GM06990 (cell line): ENCODE measurements around the gene NUCB2.

Experiments used
- DNase-seq: peaks from one replicate; pipeline ENCODE4 v3.0.0-alpha.2; 2011; ENCODE audit not compliant: insufficient read length; ENCODE audit errors: extremely low read depth
- H3K27me3 ChIP-seq: replicated peaks from 2 replicates; pipeline ENCODE4 v1.6.0; 2011; ENCODE audit warnings: low read length; ENCODE audit not compliant: control insufficient read depth, insufficient read depth
- H3K36me3 ChIP-seq: 2 replicates; pipeline ENCODE4 v1.5.1; 2011; ENCODE audit warnings: low read length; ENCODE audit not compliant: control insufficient read depth, insufficient read depth
- H3K4me3 ChIP-seq: replicated peaks from 2 replicates; pipeline ENCODE4 v1.5.1; 2011; ENCODE audit warnings: low read depth, mild to moderate bottlenecking, control low read depth, low read length
- CTCF ChIP-seq: IDR thresholded peaks from 2 replicates; pipeline ENCODE4 v1.5.1; 2011; ENCODE audit warnings: low read length, control low read depth, mild to moderate bottlenecking, inconsistent platforms; ENCODE audit not compliant: insufficient read depth, poor library complexity, severe bottlenecking

NUCB2 gene

GRCh38 chr11:17252704-17253103 is 23.8 kb upstream of the NUCB2 start:
- no peaks in the 10 kb centered on the region for H3K36me3 ChIP-seq
- DNase-seq: no peak
- no peak for TF ChIP-seq CTCF
- H3K4me3 ChIP-seq: no peak overlapping the region
- H3K27me3 ChIP-seq: no peaks in the 10 kb centered on the region; the same call in 1 of the 2 replicates

GRCh38 chr11:17256512-17256911 is 20.0 kb upstream of the NUCB2 start:
- Histone ChIP-seq H3K27me3 (no peaks in the 10 kb centered on the region), H3K36me3 (no peaks in the 10 kb centered on the region), H3K4me3 (no peak overlapping the region)
- TF ChIP-seq CTCF: no peak
- DNase-seq: no peak

- Histone ChIP-seq H3K27me3 (no peaks in the 10 kb centered on the region), H3K4me3 (no peak overlapping the region), H3K36me3 (no peaks in the 10 kb centered on the region)
- no peak for TF ChIP-seq CTCF
- DNase-seq: no peak
Observed at GRCh38 chr11:17257196-17257595, 19.3 kb upstream of the NUCB2 start.

GRCh38 chr11:17258670-17259069 is 17.9 kb upstream of the NUCB2 start:
- Histone ChIP-seq H3K27me3 (no peaks in the 10 kb centered on the region), H3K36me3 (no peaks in the 10 kb centered on the region), H3K4me3 (no peak overlapping the region)
- TF ChIP-seq CTCF: no peak
- no peak for DNase-seq

GRCh38 chr11:17259519-17259918 is 17.0 kb upstream of the NUCB2 start:
- no peaks in the 10 kb centered on the region for H3K27me3 ChIP-seq
- no peak for TF ChIP-seq CTCF

GRCh38 chr11:17260020-17260419 is 16.5 kb upstream of the NUCB2 start:
- Histone ChIP-seq H3K4me3 (no peak overlapping the region), H3K36me3 (no peaks in the 10 kb centered on the region), H3K27me3 (no peaks in the 10 kb centered on the region)
- no peak for DNase-seq
- TF ChIP-seq CTCF: no peak

More at GRCh38 chr11:17259519-17259918, 17.0 kb upstream of the NUCB2 start:
- Histone ChIP-seq H3K4me3 (no peak overlapping the region), H3K36me3 (no peaks in the 10 kb centered on the region)
- DNase-seq: no peak
